ENCODE data around the gene NPIPA1. TPM values are rescaled to one million over a fixed set of nuclear protein-coding genes. Genes with fewer than 3 reads are reported as not detected.
"Not testable (repeated sequence)": the region's sequence is repeated elsewhere in the genome, so short reads cannot be mapped to it uniquely, and the experiment has no call there.

Gene NPIPA1
- total RNA-seq, 1 donor from 2014 or later: 26.9 TPM

DNA sequence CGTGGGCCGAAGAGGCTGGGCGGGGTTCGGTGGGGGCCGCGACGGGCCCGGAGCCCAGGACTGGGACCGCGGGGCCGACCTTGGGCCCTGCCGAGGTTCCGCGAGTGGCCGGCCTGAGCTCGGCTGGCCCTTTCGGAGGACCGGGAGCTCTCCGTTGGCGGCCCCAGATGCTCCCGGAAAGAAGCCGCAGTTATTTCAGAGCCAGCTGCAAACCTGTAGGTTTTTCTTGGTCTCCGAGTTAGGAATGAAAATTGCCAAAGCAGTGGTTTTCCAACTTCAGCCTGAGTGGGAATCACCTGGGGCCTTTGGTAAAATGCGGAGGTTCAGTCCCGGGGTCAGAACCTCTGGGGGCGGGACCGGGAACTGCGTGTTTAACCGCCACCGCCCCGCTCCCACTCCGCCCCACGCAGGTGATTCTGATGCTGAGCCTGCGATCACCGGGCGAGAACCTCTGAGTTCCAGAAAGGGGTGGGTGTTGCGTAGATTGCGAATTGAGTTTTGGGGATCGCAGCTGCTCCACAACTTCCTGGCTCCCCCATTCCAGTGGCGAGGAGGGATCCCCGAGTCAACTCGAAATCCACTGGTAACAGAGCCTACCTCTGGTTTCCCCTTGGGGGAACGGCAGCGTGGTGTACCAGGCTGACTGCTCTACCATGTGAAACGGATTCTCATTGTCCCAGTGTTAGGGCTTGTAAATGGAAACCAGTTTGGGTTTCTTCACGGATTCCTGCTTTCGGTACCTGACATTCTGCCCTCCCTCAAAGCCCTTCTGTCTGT is 38.4 kb downstream of the NPIPA1 start:
- not testable (repeated sequence) for DNase-seq (ENCODE audit: low read depth)
- peak overlapping the region; percentile 80 for H3K4me3 ChIP-seq (ENCODE audit: low read depth, low read length)

DNA sequence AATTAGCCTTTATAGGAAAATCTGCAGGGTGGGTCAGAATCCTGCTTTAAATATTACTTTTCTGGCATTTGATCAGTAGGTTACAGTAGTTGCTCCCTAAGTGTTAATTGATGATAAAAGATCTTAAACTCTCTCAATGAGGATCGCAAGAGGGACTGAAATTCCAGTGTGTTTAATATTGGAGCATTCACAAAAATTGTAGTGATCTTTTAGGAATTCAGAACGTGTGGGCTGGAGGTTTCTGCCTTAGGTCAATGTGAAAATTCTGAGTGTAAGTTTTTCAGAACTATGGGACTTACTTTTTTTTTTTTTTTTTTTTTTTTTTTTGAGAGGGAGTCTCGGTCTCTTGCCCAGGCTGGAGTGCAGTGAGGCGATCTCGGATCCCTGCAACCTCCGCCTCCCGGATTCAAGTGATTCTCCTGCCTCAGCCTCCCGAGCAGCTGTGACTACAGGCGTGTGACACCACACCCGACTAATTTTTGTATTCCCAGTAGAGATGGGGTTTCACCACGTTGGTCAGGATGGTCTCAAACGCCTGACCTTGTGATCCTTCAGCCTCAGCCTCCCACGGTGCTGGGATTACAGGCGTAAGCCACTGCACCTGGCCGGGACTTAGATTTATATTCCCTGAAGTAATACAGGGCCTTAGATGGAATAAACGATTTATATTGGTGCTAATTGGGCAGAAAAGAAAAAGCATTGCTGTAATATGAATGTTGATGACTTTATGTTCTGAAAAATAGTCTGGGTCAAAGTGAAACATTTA is 39.9 kb downstream of the NPIPA1 start:
- not testable (repeated sequence) for DNase-seq (ENCODE audit: low read depth)
- peak overlapping the region; percentile 80 for H3K4me3 ChIP-seq (ENCODE audit: low read depth, low read length)

DNA sequence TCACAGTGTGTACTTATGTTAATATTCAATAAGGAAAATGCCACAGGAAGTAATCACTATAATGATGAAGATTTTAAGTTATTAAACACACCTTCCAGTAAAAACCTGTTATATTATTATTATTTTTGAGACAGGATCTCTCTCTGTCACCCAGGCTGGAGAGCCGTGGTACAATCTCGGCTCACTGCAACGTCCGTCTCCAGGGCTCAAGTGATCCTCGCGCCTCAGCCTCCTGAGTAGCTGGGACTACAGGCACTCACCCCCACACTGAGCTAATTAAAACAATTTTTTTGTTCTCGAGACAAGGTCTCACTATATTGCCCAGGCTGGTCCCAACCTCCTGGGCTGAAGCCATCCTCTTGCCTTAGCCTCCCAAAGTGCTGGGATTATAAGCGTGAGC is 41.0 kb downstream of the NPIPA1 start:
- not testable (repeated sequence) for DNase-seq (ENCODE audit: low read depth); H3K4me3 ChIP-seq (ENCODE audit: low read depth, low read length)

DNA sequence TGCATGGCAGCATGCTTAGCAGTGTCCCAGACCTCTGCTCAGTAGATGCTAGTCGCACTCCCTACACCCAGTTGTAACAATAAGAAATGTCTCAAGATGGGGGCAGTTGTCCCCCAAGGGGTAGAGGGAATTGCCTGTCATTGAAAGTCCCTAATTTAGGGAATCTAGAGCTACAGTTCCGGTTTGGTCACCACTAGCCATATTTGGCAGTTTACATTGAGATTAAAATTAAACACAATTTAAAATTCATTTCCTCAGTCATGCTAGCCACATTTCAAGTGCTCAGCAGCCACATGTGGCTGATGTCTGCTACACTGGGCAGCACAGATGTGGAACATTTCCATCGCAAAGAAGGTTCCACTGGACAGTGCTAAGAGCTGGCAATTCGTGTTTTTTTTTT is 41.7 kb downstream of the NPIPA1 start:
- DNase-seq (ENCODE audit: low read depth); H3K4me3 ChIP-seq (ENCODE audit: low read depth, low read length): not testable (repeated sequence)

DNA sequence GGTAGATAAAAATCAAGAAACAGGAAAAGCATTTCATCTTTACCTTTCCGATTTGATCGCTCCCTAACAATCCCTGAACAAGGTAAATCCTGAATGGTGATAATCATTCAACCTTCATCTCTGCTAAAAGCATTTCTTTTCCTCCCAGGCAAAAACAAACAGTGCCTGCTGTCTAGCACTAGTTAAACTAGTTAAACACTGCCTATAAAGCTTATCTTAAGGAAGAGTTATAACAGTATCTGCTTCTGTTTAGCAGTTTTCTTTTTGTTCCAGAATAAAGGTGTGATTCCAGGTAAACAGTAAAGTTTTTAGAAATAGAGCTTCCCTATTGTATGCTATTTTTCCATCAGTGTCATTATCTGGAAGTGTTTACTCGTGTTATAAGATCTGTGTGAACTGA is 44.0 kb downstream of the NPIPA1 start:
- not testable (repeated sequence) for H3K4me3 ChIP-seq (ENCODE audit: low read depth, low read length); DNase-seq (ENCODE audit: low read depth)

DNA sequence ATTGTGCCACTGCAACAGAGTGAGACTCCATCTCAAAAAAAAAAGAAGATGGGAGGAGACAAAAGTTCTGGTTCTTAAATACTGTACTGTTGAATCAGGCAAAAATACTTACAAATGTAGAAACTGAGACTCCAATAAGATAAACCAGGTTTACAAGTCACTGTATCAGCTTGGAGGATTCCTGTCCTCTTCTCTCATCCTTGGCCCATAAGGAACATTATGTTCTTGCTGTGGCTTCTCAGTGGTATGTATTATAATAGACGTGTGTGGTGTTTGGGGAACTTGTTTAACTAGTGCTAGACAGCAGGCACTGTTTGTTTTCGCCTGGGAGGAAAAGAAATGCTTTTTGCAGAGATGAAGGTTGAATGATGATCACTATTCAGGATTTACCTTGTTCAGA is 45.3 kb downstream of the NPIPA1 start:
- DNase-seq (ENCODE audit: low read depth); H3K4me3 ChIP-seq (ENCODE audit: low read depth, low read length): not testable (repeated sequence)

DNA sequence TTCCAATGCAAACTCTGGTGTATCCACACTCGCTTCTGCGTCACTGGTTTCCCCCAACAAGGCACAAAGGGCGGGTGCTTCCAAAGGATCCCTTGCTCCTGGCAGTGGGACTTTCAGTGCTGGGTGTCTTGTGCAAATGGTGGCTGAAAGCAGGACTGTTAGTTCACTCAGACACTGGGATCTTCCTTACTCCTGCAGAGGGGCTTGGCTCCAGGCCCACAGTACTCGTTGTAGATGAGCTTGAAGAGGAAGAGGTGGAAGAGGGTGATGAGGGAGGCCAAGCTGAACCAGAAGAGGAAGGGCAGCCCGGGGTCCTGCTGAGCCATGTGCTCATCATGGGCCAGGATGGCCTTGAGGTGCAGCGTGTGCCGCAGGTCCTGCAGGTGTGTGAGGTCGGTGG is 50.8 kb downstream of the NPIPA1 start:
- not testable (repeated sequence) for DNase-seq (ENCODE audit: low read depth); H3K4me3 ChIP-seq (ENCODE audit: low read depth, low read length)

DNA sequence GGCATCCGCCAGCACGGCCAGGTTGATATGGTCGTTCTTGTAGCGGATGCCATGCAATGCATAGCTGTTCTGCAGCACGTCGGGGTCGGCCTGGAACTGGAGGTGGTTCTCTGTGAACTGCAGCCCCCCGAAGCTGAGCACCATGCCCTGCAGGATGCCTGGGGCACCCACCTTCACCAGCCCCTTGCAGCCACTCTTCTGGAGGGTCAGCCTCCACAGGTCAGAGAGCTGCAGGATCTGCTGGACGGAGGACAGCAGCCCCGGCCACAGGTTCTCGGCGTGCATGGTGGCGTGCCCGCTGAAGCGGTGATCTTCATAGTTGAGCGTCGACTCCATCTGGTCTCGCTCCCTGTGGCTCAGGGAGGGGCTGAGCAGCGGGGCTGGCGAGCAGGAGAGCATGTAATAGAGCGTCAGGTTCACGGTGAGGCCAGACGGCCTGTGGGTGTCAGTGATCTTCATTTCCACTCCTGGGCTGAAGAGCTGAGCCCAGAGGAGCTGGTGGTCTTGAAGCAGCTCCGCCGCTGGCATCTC is 51.5 kb downstream of the NPIPA1 start:
- H3K4me3 ChIP-seq (ENCODE audit: low read depth, low read length); DNase-seq (ENCODE audit: low read depth): not testable (repeated sequence)

DNA sequence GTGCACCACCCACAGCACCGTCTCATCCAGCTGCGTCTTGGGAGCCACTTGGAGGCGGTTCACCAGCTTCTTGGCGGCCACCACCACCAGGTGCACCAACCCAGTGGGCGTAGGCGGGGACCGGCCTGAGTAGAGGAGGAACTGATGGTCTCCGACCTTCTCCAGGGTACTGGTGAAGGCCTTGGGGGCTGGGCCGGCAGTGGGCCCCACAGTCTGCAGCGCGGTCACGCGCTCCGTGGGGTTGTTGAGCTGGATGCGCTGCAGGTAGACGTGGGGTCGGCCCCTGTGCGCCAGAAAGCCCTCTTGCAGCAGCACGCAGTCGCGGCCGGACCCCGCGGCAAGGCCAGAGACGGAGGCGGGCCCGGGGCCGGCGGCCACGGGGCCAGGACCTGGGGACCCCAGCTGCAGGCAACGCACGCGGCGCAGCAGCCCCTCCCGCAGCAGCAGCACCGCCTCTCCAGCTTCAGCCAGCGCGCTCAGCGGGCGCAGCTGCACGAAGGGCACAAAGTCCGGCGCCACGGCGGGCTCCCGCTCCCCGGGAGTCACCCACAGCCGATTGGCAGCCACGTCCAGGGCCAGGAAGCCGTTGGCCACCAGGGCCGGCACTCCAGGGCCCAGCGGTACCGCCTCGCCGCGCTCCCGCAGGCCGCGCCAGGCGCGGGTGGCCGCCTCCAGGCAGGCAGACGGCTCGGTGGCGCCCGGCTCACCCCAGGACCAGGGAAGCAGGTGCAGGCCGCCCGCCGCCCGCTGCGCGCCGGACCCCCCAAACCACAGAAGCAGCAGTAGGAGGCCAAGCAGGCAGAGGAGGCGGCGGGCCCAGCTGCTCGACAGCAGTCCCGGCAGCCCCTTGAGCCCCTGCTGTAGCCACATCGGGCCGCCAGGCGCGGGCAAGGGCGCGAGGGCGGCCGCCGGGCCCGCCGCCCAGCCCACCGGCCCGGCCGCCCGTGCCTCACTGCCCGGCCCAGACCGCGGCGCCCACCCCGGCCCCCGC is 52.3 kb downstream of the NPIPA1 start:
- not testable (repeated sequence) for DNase-seq (ENCODE audit: low read depth)
- peak overlapping the region; percentile 11 for H3K4me3 ChIP-seq (ENCODE audit: low read depth, low read length)

DNA sequence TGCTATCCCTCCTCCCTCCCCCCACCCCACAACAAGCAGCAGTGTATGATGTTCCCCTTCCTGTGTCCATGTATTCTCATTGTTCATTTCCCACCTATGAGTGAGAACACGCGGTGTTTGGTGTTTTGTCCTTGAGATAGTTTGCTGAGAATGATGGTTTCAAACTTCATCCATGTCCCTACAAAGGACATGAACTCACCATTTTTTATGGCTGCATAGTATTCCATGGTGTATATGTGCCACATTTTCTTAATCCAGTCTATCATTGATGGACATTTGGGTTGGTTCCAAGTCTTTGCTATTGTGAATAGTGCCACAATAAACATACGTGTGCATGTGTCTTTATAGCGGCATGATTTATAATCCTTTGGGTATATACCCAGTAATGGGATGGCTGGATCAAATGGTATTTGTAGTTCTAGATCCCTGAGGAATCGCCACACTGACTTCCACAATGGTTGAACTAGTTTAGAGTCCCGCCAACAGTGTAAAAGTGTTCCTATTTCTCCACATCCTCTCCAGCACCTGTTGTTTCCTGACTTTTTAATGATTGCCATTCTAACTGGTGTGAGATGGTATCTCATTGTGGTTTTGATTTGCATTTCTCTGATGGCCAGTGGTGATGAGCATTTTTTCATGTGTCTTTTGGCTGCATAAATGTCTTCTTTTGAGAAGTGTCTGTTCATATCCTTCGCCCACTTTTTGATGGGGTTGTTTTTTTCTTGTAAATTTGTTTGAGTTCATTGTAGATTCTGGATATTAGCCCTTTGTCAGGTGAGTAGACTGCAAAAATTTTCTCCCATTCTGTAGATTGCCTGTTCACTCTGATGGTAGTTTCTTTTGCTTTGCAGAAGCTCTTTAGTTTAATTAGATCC is 56.3 kb downstream of the NPIPA1 start:
- H3K4me3 ChIP-seq (ENCODE audit: low read depth, low read length); DNase-seq (ENCODE audit: low read depth): not testable (repeated sequence)

DNA sequence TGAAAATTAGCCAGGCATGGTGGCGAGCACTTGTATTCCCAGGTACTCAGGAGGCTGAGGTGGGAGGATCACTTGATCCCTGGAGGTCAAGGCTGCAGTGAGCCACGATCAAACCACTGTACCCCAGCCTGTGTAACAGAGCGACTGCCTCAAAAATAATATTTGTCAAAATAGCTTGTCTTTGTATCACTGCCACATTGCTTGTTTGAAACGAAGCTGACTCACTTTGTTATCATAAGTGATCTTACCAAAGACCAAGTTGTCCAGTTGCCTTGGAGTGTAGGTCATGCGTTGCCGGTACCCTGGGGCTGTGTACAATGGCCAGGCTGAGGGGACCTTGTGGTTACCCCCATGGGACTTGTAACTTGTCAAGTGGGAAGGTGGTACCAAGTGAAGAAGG is 59.5 kb downstream of the NPIPA1 start:
- not testable (repeated sequence) for H3K4me3 ChIP-seq (ENCODE audit: low read depth, low read length); DNase-seq (ENCODE audit: low read depth)

DNA sequence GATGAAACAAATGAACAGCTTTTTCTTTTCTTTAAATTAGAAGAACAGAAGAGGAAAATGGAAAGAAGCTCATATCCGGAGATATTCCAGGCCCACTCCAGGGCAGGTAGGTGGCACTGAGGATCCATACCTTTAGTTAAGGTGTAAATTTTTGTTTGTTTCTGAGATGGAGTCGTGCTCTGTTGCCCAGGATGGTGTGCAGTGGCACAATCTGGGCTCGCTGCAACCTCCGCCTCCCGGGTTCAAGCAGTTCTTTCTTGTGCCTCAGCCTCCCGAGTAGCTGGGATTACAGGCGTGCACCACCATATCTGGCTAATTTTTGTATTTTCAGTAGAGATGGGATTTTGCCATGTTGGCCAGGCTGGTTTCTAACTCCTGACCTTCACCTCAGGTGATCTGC is 61.1 kb downstream of the NPIPA1 start:
- H3K4me3 ChIP-seq (ENCODE audit: low read depth, low read length); DNase-seq (ENCODE audit: low read depth): not testable (repeated sequence)

DNA sequence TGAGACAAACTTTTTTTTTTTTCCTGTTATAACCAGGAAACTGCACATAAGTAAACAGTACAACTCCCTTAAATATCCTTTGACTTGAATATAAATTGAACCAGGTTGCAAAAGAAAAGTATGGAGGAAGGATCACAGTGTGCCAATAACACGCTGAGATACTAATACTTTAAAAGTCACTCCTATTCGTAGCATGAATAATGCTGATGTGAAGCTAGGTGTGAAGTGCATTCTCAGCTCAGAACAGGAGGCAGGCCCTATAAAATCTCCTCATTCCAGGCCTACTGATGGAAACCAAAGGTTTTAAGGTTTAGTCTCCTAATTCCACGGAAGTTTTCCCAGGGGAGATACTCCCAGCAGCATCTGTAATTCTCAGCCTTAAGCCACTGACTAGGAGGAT is 62.6 kb downstream of the NPIPA1 start:
- H3K4me3 ChIP-seq (ENCODE audit: low read depth, low read length); DNase-seq (ENCODE audit: low read depth): not testable (repeated sequence)

Other genes starting within 250 kb of the NPIPA1 start
- 0.22 TPM in 1 of 2 replicates, not detected in the other for gene PLA2G10, start 243.1 kb upstream of the NPIPA1 start, total RNA-seq
- 0.29 and 1.2 TPM in 2 replicates for gene NPIPA3, start 234.0 kb upstream of the NPIPA1 start, total RNA-seq
- gene NPIPA2, start 194.9 kb upstream of the NPIPA1 start, total RNA-seq: 1.2 TPM in 1 of 2 replicates, not detected in the other
- gene NOMO1, start 103.7 kb upstream of the NPIPA1 start, total RNA-seq: 33.1 and 43.1 TPM in 2 replicates
- gene PDXDC1, start 37.6 kb downstream of the NPIPA1 start, total RNA-seq: 40.7 and 43.9 TPM in 2 replicates
- gene NTAN1, start 118.6 kb downstream of the NPIPA1 start, total RNA-seq: 74.3 and 84.5 TPM in 2 replicates
- 19.5 and 30.0 TPM in 2 replicates for gene RRN3, start 156.8 kb downstream of the NPIPA1 start, total RNA-seq